Suprapubic skin (tissue), 4 donors: Measurements from ENCODE around the gene PRMT7. TPM values are rescaled to one million over a fixed set of nuclear protein-coding genes. Genes with fewer than 3 reads are reported as not detected.

Experiments used
- DNase-seq, 2 donors: peaks; one replicate each; pipeline ENCODE4 v3.0.0-alpha.2; 2019; ENCODE audit warnings: low spot score in 2 of 2
- H3K27ac ChIP-seq: fragments of 200-600 bp; sonication (generic); one replicate; pipeline ENCODE4 v1.5.1; 2019
- H3K27me3 ChIP-seq: fragments of 200-600 bp; sonication (generic); one replicate; pipeline ENCODE4 v1.5.1; 2019
- H3K36me3 ChIP-seq: fragments of 200-600 bp; sonication (generic); one replicate; pipeline ENCODE4 v1.5.1; 2019
- H3K4me1 ChIP-seq: fragments of 200-600 bp; sonication (generic); one replicate; pipeline ENCODE4 v1.5.1; 2019
- H3K4me3 ChIP-seq: fragments of 200-600 bp; sonication (generic); one replicate; pipeline ENCODE4 v1.5.1; 2019; ENCODE audit warnings: mild to moderate bottlenecking
- H3K9me3 ChIP-seq: fragments of 200-600 bp; sonication (generic); one replicate; pipeline ENCODE4 v1.5.1; 2019
- CTCF ChIP-seq, 2 donors: fragments of 200-600 bp in 1 of 2; fragments of 450-650 bp in 1 of 2; sonication (generic) in 1 of 2; IDR thresholded peaks; one replicate each; pipeline ENCODE4 v1.5.1; 2016 to 2019; ENCODE audit warnings: antibody characterized with exemption in 2 of 2, mild to moderate bottlenecking in 1 of 2, moderate library complexity in 1 of 2
- EP300 ChIP-seq: sonication (generic); formaldehyde crosslinking; IDR thresholded peaks from one replicate; pipeline ENCODE4 v1.6.1; 2017; ENCODE audit warnings: antibody characterized with exemption
- POLR2A ChIP-seq, 2 donors: fragments of 450-650 bp; IDR thresholded peaks; one replicate each; pipeline ENCODE4 v1.6.1; 2017; ENCODE audit warnings: antibody characterized with exemption in 2 of 2, mild to moderate bottlenecking in 2 of 2, moderate library complexity in 2 of 2
- POLR2AphosphoS5 ChIP-seq, 3 donors: sonication (generic); formaldehyde crosslinking; IDR thresholded peaks; one replicate each; pipeline ENCODE4 v1.6.1; 2017; ENCODE audit warnings: antibody characterized with exemption in 3 of 3
- WGBS: methylation state at CpG from one replicate; pipeline ENCODE4 v1.1.5; 2018; 5-methylcytosine and 5-hydroxymethylcytosine counted together
- total RNA-seq, 4 donors: library from RNA; depleted of rRNA; stranded (reverse); fragments of >200 nt; gene quantifications; one replicate each; pipeline ENCODE4 v1.1.0, GENCODE V29; 2016

The PRMT7 gene
- total RNA-seq, 4 donors from 2014 or later, result 38.8 to 101 (median 69.9) TPM

DNA sequence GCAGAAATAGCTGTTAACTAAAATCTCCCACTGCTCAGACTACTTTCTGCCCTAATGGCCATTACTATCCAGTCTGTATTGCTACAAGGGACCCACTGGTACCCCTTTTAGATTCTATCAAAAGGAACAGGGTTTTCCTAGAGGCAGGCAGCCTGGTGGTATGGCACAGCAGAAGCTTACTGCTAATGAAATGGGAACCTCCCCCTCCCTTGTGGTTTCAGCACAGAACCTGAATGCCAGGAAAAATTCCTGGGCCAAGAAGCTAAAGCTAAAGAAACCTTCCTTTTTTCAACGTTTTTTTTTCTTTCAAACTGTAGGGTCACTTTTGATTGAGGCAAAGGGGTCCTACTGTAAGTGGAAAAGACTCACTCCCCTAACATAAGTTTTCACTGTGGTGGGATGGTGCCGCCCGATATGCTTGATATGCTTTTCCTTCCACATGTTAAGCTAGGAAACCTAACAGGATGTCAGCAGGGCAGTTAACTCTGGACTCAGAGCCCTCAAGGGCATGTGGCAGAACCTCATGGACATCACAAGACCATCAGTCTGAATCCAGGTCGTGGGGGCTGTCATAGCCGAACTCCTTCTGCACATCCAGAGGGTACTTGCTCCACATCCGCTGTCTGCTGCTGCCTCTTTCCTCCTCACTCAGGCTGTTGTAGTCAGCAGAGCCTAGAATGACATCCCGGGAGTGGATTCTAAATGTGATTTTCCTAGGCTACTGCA is 9.9 kb upstream of the PRMT7 start:
- Histone ChIP-seq H3K4me3 (no peak overlapping the region), H3K9me3 (no peaks in the 10 kb centered on the region), H3K27me3 (no peaks in the 10 kb centered on the region), H3K4me1 (peaks cover 32% of the 10 kb centered on the region), H3K36me3 (peaks cover 69% of the 10 kb centered on the region), H3K27ac (no peak overlapping the region)
- no peak for DNase-seq
- TF ChIP-seq EP300 (no peak), POLR2AphosphoS5 (IDR thresholded peaks at IDR 0.05) (no peak)
- 82% methylated on average over 7 of the region's 7 CpGs for WGBS

GRCh38 chr16:68306633-68307032 is 4.2 kb upstream of the PRMT7 start:
- 94% methylated on average over 3 of the region's 3 CpGs for WGBS
- Histone ChIP-seq H3K4me3 (no peak overlapping the region), H3K4me1 (peaks cover 21% of the 10 kb centered on the region), H3K9me3 (no peaks in the 10 kb centered on the region), H3K36me3 (peaks cover 65% of the 10 kb centered on the region), H3K27ac (no peak overlapping the region), H3K27me3 (no peaks in the 10 kb centered on the region)
- TF ChIP-seq EP300 (no peak), CTCF (IDR thresholded peaks at IDR 0.05) (no peak), POLR2A (IDR thresholded peaks at IDR 0.05) (no peak), POLR2AphosphoS5 (IDR thresholded peaks at IDR 0.05) (no peak)
- DNase-seq, result no peak

- Histone ChIP-seq H3K4me1 (peaks cover 31% of the 10 kb centered on the region), H3K27me3 (no peaks in the 10 kb centered on the region), H3K4me3 (peak overlapping the region; percentile 83), H3K27ac (peak overlapping the region; percentile 84), H3K9me3 (no peaks in the 10 kb centered on the region), H3K36me3 (peaks cover 37% of the 10 kb centered on the region)
- no peak for DNase-seq
- WGBS, result 36% methylated on average over 6 of the region's 6 CpGs
- TF ChIP-seq POLR2A (IDR thresholded peaks at IDR 0.05) (no peak), POLR2AphosphoS5 (IDR thresholded peaks at IDR 0.05) (no peak), EP300 (no peak), CTCF (IDR thresholded peaks at IDR 0.05) (no peak)
These were observed 1.0 kb upstream of the PRMT7 start for GRCh38 chr16:68309799-68310198.

DNA sequence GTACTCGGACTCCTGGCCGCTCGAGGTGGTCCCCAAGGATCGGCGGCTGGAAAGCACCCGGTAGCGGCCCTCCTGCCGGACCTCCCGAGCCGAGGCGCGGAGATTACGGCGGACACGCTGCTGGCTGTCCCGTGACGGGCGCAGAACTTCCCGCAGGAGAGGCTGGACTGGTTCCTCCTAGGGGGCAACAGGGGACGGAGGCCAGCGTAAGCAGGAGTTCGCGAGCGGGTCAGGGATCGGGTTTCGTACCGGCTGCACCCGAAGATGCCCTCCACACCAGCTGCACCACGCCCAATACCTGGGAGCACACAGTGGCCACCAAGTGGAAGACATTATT is 414 bp upstream of the PRMT7 start:
- peaks cover 34% of the 10 kb centered on the region for H3K36me3 ChIP-seq
- no peak for TF ChIP-seq POLR2A (IDR thresholded peaks at IDR 0.05)
- no peak for TF ChIP-seq POLR2AphosphoS5 (IDR thresholded peaks at IDR 0.05)
- DNase-seq, result no peak
- no CpG with 5 or more reads among the region's 29 CpGs for WGBS
- H3K4me3 ChIP-seq, result peak overlapping the region; percentile 83
- peak overlapping the region; percentile 84 for H3K27ac ChIP-seq
- no peaks in the 10 kb centered on the region for H3K9me3 ChIP-seq
- H3K4me1 ChIP-seq, result peaks cover 31% of the 10 kb centered on the region
- H3K27me3 ChIP-seq, result no peaks in the 10 kb centered on the region

DNA sequence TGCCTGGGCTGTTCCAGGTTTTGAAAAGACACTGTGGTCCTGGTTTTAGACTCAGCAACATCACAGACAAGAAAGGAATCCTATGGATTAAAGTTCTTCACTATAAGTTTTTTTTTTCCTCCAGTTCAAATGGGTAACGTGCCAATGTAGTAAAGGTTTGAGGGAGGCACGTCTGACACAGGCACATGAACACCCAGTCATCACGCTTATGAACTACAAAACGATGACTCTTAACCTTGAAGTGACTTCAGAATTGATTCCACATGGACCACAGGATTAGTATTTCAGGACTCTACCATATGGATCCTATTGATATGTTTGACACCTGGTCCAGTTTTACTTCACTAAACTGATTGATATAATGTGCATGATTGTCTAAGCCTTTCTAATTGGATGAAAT is 2.3 kb downstream of the PRMT7 start:
- H3K9me3 ChIP-seq, result no peaks in the 10 kb centered on the region
- no peaks in the 10 kb centered on the region for H3K27me3 ChIP-seq
- DNase-seq, result peak in 1 of 2 donors; percentile 5
- TF ChIP-seq CTCF (IDR thresholded peaks at IDR 0.05), result no peak
- TF ChIP-seq POLR2A (IDR thresholded peaks at IDR 0.05), result no peak
- TF ChIP-seq POLR2AphosphoS5 (IDR thresholded peaks at IDR 0.05), result no peak
- TF ChIP-seq EP300, result no peak
- 76% methylated on average over 4 of the region's 4 CpGs for WGBS
- no peak overlapping the region for H3K27ac ChIP-seq
- H3K4me1 ChIP-seq, result peaks cover 31% of the 10 kb centered on the region
- H3K36me3 ChIP-seq, result peaks cover 35% of the 10 kb centered on the region
- H3K4me3 ChIP-seq, result no peak overlapping the region

DNA sequence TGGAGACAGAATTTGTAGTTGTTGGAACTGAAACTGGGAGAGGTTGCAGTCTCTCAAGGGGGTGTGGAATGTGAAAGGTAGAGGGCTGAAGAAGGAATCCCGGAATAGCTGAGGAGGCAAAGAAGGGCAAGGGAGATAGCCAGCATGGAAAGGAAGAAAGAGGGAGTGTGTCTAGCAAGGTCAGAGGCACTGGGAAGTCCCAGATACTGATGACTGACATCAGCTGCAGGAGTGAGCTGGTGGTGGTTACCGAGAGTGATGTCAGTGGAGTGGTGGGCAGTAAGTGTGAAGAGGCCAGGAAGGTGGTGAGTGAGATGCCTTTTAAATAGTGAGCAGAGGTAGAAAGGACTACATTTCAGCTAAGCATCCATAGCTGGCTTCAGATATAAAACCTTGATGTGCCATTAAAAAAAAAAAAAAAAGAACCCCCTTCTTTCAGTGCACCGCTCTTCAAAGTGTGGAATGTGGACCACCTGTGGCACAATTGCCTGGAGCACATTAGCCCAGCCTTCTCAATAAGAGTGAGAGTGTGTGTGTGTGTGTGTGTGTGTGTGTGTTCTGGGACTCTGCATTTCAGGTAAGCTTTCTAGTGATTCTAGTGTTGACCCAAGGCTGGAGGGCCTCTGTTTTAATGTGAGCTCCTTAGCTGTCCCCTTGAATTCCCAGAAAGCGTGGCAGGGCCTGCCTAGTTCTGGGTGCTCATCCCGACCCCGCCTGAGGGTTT is 8.5 kb downstream of the PRMT7 start:
- H3K27me3 ChIP-seq, result no peaks in the 10 kb centered on the region
- H3K4me3 ChIP-seq, result no peak overlapping the region
- no peak for DNase-seq
- 91% methylated on average over 6 of the region's 6 CpGs for WGBS
- no peak for TF ChIP-seq EP300
- no peak for TF ChIP-seq POLR2AphosphoS5 (IDR thresholded peaks at IDR 0.05)
- TF ChIP-seq POLR2A (IDR thresholded peaks at IDR 0.05), result no peak
- no peak for TF ChIP-seq CTCF (IDR thresholded peaks at IDR 0.05)
- H3K36me3 ChIP-seq, result peaks cover 67% of the 10 kb centered on the region
- H3K9me3 ChIP-seq, result no peaks in the 10 kb centered on the region
- no peak overlapping the region for H3K27ac ChIP-seq
- H3K4me1 ChIP-seq, result no peaks in the 10 kb centered on the region
